Measurements from ENCODE around the gene DEFB131A.
A peak's percentile ranks its signal among the peaks of the same experiment; 100 is the strongest.
"Not testable (repeated sequence)": the region's sequence is repeated elsewhere in the genome, so short reads cannot be mapped to it uniquely, and the experiment has no call there.

The DEFB131A gene

DNA sequence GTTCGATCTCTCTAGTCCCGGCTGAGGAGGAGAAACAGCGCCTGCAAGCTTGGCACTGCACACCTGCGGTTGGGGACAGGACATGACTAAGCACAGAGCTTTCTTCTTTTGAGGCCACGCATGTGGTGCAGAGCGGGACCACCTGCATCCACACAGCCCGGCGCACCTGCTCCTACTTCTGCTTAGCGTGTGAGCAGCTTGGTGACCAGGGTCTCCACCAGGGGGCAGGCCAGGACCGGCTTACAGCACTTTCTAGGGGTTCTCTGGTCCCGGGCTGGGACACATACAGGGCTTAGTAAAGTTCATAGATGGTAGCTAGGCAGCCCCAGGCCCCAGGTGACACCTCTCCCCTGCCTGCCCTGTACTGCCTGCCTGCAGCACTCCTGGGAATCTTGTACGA, 51.2 kb downstream of the DEFB131A start:
- DNase-seq = peak; percentile 46 to 50

- DNase-seq = not testable (repeated sequence)
These were observed 53.6 kb downstream of the DEFB131A start for GRCh38 chr4:9497575-9498467.

DNA sequence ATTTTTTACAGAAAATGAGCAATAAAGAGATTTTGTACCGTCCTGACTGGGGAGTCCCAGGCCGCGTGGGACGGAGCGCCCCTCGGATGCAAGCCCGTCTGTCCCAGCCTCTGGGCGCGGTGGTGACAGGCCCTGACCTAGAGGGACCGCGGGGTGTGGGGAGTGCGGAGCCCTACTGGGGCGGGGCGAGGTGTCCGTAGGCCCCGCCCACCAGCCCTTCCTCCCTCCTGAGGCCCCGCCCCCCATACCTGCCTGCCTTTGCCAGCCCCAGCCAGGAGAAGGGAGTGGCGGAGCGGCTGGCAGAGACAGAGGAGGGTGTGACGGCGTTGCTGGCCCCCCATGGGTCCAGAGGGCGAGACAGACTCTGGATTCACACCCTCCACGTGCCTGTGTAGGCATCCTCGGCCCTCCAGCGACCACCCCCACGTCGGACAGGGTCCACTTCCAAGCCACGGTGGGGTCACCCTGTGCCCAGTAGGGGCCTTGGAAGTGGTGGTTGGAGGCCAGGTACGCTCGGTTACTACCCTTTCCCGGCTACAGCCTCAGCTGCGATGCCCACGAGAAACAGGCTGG, 54.3 kb downstream of the DEFB131A start:
- not testable (repeated sequence) for DNase-seq

DNA sequence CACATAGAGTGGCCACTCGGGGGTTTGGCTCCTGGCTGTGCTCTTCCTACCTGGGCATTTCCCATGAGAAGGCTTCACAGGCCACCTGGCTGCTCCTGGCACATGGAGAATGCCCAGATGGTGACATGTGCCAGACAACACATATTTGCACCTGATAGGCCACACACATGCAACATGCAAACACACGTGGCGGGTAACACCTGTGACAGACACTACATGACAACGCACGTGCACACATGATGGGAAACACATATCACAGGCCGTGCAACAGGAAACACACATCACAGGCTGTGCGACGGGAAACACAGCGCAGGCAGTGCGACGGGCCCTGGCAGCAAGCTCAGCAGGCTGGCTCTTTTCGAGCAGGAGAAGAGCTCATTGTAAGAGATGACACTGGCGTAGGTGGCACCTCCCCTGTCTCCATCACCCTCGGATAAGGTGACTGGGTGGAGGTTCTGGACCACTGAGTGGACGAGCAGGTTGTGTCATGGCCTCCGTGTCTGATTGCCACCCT, 55.8 kb downstream of the DEFB131A start:
- not testable (repeated sequence) for DNase-seq
